Glomerular endothelial cell (primary cell): ENCODE data around the gene ZDHHC7. TPM values are rescaled to one million over a fixed set of nuclear protein-coding genes. Genes with fewer than 3 reads are reported as not detected.
"Not testable (repeated sequence)": the region's sequence is repeated elsewhere in the genome, so short reads cannot be mapped to it uniquely, and the experiment has no call there.

Experiments used
- DNase-seq: peaks from one replicate; pipeline ENCODE4 v3.0.0-alpha.2; 2011; ENCODE audit warnings: low read depth, low spot score; ENCODE audit errors: extremely low read depth
- total RNA-seq: library from RNA; depleted of rRNA; stranded (reverse); fragments of >200 nt; gene quantifications from 2 replicates; pipeline ENCODE4 v1.2.3, GENCODE V29; 2015

The ZDHHC7 gene
- total RNA-seq, 1 donor from 2014 or later: 71.7 TPM

DNA sequence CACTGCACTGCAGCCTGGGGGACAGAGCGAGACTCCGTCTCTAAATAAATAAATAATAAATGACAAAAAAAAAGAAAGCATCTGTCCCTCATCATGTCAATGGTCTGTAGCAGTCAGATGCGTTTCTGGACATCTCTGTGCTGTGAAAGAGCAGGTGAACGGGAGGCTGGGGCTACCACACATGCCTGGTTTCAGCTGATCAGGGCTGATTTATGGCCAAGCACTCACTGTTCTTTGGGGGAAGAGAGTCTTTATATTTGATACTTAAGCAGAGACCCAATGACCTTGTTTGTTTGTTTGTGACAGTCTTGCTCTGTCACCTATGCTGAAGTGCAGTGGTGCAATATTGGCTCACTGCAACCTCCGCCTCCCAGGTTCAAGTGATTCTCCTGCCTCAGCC lies 33.7 kb upstream of the ZDHHC7 start:
- DNase-seq: no peak

DNA sequence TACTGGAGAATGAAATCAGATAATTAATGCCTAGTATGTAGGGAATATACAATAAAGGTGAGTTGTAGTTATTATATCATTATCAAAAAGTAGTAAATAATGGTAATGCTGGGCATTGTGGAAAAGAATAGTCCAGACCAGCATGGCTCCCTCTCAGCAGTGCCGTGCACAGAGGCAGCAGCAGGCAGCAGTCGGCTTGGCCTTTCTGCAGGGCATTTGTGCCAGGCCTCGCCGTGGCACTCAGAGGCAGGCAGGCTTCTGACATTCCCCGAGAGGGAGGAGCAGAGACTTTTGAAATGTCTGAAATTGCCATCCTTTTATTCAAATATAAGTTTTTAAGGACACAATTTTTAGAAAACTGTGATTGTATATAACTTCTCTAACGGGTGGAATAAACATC lies 31.3 kb upstream of the ZDHHC7 start:
- DNase-seq: no peak

DNA sequence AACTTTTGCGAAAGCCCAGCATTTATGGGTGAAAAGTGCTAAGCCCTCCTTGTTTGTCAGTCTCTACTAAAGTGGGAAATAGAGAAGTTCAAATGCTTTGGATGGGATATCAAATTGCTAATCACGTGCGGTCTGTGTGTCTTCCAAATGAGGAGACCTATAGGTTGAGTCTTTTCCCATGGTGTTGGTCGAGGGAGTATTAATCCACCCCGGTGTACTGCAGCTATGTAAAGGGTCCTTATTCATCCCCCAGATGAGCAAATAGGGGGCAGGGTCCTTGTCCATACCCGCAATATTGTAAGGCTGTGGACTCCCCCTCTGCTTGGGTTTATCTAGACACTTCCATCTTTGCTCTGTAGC lies 30.8 kb upstream of the ZDHHC7 start:
- no peak for DNase-seq

DNA sequence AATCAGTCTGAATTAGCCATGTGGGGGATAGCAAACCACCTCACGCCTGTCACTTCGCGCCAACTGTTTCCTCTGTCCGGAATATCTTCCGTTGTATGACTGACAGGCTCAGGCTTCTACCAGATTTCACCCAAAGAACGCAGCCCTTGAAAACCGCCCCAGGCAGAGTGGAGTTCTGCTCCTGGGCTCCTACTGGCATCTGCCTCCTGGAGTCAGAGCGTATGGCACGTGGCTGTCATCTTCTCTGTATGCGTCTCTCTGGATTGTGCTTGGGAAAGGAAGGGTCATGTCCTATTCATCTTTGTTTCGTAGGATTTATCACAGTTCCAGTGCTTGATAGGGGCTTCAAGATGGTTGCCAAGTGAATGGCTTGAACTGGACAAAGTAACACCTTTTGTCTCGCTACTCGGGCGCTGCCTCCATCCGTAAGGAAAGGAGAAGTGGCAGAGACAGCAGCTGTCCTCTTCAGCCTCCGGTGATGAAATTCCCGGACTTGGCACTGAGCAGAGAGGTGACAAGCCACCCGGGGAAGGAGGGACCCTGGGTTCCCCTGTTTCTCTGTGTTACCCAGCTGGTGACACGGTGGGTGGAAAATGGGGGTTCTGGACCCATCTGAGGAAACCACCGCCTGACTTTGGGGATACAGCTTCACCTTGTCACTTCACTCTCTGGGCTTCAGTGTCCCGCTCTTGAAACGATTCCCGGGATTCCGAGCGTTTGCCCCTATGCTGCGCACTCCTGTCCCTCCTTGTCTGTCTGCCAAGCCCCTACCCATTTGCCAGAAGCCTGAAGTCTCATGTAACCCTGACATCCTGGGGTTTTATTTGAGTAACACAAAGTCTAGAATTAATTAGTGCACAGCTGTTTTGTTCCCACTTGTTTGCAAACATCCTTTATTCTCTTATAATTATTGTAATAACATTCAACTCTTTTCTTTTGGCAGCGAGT lies 30.2 kb upstream of the ZDHHC7 start:
- no peak for DNase-seq

DNA sequence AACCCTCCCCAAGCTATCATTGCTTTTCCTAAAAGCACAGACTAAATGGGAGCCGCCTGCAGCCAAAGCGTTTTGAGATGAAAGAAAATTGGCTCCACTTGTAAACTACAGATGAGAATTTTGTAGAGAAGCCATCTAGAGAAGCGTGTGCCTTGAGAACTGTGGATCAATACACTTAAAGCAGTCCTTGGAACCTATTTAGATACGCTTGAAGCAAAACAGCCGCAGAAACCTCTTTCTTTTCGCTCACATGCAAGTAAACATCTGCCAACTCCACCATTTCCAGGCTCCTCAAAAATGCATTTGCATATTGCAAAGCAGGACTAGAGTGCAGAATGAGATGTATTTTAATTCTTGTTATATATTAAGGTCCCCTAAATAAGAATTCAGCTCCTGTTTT lies 29.4 kb upstream of the ZDHHC7 start:
- DNase-seq: no peak

DNA sequence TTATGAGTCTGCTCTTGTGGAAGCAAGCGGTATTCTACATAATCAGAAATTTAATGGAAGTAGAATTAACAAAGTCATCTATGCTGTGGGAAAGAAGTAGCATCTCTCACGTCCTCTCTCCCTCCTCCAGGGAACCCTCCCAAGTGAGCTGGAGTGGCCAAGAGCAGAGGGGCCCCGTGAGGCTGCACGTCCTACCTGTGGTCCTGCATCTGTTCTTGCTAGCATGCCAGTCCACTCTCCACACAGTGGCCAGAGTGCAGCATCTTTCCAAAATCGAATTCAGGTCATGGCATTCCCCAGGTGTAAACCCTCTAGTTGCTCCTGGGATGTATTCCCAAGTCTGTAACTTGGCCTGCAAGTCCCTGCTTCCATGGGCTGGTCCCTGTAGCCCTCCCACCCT lies 26.4 kb upstream of the ZDHHC7 start:
- DNase-seq: no peak

DNA sequence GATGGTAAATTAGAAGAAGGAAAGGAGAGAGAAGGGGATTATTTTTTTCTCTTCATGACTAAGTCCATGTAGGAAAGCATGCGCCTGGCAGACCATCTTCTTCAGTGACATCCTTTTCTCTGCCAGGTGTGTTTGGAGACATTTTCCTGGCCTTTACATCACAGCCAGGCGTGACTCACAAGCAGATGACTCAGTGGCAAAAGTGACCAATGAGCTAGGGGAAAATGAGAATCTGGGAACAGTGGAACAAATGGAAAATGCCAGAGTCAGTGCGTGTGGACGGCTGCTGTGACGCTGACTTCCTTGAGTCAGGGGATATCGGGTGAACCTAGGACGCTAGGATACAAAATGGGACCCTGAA lies 25.7 kb upstream of the ZDHHC7 start:
- no peak for DNase-seq

DNA sequence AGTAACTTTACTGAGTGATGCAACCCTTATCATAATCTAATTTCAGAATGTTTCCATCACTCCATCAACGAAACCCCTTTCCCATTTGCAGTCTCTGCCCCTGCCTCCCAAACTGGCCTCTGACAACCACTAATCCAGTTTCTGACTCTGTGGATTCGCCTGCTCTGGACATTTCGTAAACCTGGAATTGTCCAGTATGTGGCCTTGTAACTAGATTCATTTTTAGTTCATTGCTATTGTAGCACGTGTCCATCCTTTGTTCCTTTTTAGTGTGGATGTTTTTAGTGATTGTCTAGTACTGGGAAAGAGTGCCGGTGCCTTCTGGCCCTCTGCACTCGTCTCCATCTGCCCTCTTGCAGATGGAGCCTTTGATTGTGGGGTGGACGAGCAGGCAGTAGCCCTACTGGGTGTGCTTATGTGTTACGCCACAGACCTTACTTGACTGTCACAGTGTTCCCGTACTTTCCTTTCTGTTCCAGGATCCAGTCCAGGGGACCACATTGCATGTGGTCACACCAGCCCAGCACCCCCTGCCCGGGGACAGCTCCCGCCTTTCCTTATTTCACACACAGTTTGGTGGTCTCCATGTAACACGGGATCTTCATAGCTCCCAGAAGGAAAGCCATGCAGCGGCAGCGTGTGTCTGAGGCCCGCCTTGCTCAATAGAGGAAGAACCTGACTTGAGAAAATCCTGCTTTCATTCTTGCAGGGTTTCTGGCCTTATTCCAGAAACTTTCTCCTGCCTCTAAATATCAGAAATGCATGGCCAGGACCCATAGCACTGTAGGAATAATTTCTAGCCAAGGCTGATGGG lies 25.1 kb upstream of the ZDHHC7 start:
- DNase-seq: no peak

DNA sequence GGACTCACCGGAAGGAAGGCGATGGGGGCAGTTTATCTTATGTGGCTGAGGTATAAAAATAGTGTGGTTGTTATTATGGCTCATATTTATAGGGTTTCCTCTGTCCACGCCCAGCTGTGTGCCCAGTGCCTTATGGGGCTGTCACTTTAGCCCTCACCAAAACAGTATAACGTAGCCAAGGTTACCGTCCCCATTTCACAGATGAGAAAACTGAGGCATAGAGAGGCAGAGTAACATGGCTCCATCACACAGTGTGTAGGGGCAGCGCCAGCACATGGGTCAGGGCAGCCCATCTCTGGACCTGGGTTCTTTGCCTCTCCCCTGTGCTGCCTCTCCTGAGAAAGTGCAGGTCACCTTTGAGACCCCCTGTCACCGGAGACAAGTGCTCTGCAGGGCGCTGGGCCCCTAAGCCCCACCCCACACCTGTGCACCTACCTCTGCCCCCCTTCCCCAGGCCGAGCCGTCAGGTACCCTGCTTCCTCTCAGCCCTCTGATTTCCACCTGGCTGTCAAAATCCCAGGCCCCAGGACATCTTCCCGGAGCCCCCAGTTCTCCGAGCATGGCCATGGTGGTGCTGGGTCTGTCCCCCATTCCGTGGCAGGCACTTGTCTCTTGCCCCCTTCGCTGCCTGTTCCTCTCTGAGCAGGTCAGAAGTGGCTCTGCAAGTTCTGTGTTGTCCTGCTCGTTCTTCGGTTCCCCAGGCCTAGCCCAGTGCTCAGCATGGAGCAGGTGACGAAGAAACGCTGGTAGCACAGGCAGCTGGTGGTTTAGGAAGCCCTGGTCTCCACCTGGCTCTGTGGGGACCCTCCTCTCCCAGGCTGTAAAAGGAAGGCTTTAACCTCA lies 23.5 kb upstream of the ZDHHC7 start:
- no peak for DNase-seq

DNA sequence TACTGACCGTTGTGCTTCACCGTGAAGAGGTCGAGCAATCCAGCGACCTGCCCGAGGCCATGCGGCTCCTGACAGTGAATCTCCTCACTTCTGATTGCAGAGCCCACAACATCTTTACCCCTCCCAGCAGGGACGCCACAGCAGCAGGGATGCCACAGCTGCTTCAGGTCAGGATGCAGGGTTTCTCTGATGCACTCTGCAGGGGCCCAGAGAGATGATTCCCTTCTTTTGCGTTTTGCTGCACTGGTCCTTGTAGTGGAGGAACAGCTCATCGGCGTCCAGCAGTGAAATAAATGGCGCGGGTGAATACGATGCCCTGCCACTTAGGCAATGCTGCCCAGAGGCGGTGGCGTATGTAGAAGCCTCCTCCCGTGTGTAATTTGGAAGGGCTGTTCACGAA lies 21.8 kb upstream of the ZDHHC7 start:
- no peak for DNase-seq

DNA sequence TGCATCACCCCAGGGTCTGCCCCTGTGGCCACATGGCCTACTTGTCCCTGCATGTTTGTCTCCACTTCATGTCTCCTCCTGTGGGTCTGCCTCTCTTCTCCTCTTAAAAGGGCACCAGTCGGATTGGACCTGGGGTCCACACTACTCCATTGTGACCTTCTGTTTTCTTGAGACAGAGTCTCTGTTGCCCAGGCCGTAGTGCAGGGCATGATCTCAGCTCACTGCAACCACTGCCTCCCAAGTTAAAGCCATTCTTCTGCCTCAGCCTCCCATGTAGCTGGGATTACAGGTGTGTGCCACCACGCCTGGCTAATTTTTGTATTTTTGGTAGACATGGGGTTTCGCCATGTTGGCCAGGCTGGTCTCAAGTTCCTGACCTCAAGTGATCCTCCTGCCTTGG lies 20.9 kb upstream of the ZDHHC7 start:
- not testable (repeated sequence) for DNase-seq

- no peak for DNase-seq
Observed at GRCh38 chr16:85031451-85031850, 20.1 kb upstream of the ZDHHC7 start.

DNA sequence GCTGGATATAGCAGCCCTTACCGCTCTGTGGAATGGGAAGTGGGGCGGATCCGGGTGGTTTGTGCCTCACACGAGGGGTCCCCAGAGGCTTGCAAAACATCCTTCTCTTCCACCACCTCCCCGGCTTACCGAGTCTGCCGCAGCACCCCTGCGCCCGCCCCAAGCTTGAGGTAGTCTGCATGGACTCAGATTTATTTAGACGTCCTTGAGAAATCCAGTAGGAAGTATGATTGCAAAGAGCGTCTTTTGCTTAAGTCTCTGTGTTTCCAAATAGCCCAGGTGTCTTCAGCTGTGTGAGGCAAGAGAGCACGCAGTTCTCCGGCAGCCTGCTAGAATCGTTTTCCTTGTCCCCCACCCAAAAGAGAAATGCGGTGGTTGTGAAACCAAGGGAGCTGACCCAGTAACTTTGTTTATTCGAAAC lies 18.7 kb upstream of the ZDHHC7 start:
- no peak for DNase-seq

GRCh38 chr16:85029408-85029784 lies 18.1 kb upstream of the ZDHHC7 start:
- DNase-seq: no peak

- no peak for DNase-seq
Observed at GRCh38 chr16:85028685-85029407, 17.5 kb upstream of the ZDHHC7 start.

- DNase-seq: no peak
Observed at GRCh38 chr16:85027958-85028684, 16.8 kb upstream of the ZDHHC7 start.

DNA sequence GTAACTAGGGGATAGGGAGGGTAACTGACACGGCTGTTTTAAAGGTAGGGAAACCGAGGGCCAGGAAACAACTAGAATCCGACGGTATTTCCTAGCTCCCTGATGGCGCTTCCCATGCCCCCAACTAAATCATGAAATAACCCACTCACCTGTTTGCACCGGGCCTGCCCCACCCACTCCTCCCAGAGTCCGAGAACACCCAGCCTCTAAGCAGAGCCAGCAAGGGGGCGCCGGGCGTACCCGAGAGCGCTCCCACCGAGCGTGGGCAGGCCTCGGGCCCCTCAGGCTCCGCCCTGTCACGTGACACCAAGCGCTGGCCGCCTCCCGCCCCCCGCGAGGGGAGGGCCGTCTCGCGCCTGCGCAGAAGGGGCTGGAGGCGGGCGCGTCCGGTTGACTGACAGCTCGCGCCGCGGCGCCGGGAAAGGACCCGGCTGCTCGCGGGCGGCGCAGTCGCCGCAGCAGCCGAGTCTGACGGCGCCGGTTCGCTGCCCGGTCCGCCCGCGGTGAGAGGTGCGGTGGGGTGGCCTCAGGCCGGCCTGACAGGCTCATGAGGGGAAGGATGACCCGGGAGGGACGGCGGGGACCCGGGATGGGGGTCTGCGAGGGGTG lies 16.1 kb upstream of the ZDHHC7 start, which contains the start of gene KIAA0513:
Gene KIAA0513 (plus strand): TSS at position 447 of the 609 bp plus-strand sequence. CDS start 39,277 bp downstream, outside the sequence.
- DNase-seq: no peak

DNA sequence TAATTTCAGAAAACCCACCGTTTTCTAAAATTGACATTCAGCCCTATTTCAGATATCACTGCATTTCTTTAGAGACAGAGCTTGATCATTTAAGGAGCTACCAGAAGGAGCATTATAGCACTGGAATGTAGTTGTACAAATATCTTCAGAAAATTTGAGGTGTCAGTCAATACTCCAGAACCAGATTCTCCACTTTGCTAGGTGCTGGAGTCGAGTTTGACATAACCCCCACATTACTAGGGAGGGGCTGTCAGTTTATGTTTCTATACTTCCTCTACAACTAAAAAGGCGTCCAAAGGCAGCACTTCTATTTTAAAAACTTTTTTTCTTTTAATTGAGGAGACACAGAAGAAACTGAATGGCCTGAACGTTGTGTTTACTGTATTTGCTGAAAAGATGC lies 15.4 kb upstream of the ZDHHC7 start:
- no peak for DNase-seq
